HG03457 (cell line): Measurements from ENCODE around the gene CPNE1.

Source experiments
- ATAC-seq: cut with Tn5 transposase; IDR thresholded peaks from one replicate; pipeline ENCODE4 v1.9.1; 2021; ENCODE audit warnings: moderate number of reproducible peaks; ENCODE audit not compliant: unreplicated experiment

Gene CPNE1

DNA sequence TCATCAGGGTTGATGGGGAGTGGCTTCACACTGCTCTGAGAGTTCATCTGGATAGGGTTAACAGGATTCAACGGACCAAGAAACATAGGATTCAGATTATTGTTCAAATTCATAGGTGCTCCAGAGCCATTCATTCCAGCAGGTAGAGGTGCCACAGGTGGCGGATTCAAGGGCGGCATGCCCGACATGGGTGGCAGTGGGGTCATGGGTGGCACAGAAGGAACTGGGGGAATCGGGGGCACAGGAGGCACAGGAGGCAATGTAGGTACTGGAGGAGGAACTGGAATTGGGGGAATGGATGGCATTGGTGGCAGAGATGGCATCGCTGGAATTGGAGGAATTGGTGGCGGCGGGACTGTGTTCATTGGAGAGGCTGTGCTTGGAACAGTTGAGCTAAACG, 10.3 kb downstream of the CPNE1 start:
- no peak for ATAC-seq

- no peak for ATAC-seq
These were observed 10.8 kb downstream of the CPNE1 start for GRCh38 chr20:35653893-35654292.

- no peak for ATAC-seq
These were observed 11.3 kb downstream of the CPNE1 start for GRCh38 chr20:35653430-35653734.

- ATAC-seq: no peak
These were observed 11.9 kb downstream of the CPNE1 start for GRCh38 chr20:35652641-35653429.

DNA sequence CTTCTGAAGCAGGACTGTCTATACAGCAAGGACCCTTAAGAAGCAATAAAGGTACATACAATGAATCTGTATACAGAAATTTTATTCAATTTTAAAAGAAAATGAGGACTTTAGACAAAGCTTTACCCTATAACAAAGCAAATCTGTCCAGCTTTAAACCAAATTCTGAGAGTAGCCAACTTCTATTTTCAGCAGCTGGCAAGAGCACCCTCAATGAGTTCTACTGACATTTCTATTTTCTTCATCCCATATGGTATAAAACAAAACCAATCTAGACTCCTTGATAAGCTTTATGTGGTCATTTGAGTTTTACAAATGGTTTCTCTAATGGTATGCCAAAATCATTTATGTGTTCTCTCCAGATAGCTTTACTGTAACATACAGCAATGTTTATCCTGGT, 12.7 kb downstream of the CPNE1 start:
- ATAC-seq: no peak

DNA sequence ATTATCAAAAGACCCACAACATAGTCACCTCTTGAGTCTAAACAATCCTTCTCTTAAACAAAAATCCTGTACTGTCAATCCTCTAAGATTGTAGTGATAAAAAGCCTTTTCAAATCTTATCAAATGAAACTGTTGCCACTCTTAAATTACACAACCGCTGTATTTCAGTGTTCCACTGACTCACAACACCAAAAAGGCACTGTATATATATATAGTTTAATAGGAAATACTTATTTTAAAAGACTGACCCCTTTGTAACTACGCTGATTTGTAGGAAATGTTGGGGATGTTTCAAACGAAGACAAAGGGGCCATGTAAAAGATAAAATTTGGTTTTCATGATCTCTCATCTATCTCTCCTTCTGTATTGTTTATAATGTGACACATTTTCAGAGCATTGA, 14.1 kb downstream of the CPNE1 start:
- ATAC-seq: no peak

GRCh38 chr20:35648836-35649235, 15.9 kb downstream of the CPNE1 start:
- ATAC-seq: no peak

DNA sequence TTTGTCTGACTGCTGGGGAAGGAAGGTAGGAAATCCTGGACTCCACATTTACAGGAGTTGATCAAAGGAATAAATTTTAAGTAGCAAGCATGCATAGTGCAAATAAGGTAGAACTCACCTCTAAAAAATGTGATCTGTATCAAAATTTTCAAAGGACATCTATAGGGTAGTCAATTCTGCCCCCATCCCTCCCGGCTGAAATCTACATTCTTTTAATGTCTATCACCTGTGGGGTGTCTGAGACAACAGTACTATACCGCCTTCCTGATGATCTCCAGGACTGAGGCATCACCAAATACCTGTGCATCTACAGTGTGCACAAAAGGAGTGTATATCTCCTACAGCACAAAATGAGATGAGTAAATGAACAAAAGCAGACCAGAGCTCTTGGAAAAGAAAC, 19.9 kb downstream of the CPNE1 start:
- ATAC-seq: no peak

DNA sequence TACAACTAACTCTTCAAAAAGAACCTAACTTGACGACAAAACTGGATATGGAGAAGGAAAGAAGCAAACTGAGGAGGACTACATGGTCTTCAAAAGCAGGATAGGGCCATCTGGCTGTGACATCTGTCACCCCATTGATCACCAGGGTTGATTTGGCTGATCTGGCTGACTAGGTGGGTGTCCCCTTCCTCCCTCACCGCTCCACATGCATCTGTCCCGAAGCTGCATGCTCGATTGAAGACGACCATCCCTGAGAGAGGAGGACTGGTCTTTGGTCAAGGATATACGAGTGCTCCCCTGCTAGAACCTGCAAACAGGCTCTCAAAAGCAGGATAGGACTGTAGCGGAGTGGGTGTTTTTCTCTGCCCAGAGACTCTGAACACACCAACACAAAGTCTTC, 21.7 kb downstream of the CPNE1 start:
- no peak for ATAC-seq

DNA sequence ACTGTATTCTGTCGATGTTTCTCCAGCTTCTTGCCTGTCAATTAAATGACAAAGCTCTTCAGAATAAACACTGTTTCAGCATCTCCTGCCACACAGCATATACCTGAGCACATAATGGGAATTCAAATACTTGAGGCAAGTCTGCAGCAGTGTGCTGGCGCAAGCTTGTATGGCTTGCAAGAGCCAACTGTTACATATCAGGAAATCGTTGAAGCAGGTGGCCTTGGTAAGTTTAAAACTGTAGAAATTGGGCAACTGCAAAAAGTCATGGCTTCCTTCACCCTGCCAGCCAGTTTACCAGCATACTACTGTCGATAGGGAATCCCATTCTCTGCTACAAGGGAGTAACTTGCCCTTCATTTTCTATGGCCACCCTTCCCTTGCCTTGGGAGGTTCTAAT, 23.0 kb downstream of the CPNE1 start:
- no peak for ATAC-seq

DNA sequence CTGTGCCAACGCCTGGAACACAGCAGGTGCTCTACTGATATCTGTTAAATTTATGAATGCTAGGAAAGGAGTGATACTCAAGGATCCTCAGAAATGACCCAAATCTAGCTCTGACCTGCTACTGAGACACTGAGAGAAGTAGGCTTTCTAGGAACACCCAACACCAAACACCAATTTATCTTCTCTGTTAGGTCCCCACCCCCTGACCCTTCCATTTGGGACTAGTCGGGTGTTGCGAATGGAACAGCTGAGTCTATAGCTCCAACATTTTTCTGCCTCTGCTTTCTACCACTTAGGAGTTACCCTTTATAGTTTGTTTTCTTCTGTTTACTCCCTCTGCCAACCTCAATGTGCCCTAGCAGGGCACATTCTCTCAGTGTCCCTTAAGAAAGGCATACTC, 24.0 kb downstream of the CPNE1 start:
- ATAC-seq: no peak

- no peak for ATAC-seq
These were observed 25.9 kb downstream of the CPNE1 start for GRCh38 chr20:35638751-35639150.

DNA sequence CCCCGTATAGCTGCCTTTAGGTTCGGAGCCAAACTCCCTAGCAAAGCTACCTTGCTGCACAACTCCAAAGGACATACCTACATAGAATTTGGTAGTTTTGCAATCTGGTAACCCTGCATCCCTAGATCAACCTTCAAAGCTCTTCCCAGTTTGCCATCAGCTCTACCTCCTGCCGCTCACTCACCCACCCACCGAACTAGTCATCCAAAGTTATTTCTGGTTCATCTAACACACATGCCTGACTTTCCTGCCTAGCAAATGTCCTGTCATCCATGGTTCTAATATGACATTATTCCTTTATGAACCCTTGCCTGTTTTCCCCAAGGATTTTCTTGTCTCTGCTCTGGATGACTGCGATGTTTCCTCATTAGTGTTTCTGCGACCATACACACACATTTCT, 27.4 kb downstream of the CPNE1 start:
- ATAC-seq: no peak

DNA sequence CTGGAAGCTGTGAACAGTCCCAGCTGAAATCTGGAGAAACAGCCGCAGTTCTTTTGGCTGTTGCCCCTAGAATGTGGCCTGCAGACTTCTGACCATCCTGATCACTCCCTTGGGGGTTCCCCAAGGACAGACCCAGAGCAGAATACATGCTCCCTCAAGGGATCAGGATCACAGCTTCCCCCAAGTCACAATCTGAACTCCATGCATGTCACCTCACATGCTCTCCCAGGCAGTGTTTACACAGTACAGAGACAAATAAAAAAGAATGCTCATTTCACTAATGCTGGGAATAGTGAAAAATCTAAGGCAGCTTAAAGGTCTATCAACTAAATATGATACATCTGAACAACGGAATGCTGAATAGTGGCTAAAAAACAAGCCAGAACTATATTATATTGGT, 28.6 kb downstream of the CPNE1 start:
- ATAC-seq: no peak

DNA sequence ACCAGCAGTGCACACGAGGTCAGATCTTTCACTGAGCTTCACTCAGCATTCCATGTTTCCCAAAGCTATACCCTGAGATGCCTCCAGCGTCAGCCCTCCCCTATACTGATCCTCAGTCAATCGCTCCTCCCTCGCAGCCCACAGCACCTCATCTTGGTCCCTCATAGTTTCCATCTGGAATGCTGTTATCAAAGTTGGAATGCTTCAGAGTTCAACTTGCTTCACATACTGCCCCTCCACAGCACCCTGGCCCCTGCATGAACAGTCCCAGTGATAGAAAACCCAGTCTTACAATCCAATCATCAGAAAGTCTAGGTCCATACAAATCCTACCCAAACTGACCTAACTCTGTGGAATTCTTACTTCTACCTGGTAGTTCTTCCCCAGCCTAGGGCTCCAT, 29.0 kb downstream of the CPNE1 start:
- ATAC-seq: no peak

DNA sequence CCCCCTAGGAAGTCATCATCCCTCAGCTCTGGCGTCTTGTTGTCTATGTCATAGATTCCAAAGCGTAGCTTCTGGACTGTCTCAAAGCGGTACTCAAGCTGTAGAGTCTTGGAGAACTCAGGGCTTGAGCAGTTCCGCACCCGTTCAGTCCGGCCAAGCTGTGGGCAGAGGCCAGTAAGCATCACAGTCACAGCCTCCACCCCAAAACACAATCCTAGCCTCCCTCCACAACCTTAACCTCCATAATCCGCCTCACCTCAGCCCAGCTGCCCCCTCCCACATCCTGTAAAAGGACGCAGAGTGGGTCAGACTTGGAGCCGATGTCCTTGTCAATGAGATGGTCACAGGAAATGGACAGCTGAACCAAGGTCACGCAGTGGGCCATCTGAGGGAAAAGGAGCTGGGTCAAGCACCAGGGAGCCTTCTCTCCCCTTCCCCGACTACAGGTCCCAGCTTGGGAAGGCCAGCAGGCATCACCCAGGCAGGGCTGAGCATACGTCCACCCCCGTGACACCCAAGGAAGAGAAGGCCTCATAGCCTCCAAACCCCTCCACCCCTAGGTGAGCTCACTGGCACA, 32.1 kb downstream of the CPNE1 start:
- no peak for ATAC-seq

DNA sequence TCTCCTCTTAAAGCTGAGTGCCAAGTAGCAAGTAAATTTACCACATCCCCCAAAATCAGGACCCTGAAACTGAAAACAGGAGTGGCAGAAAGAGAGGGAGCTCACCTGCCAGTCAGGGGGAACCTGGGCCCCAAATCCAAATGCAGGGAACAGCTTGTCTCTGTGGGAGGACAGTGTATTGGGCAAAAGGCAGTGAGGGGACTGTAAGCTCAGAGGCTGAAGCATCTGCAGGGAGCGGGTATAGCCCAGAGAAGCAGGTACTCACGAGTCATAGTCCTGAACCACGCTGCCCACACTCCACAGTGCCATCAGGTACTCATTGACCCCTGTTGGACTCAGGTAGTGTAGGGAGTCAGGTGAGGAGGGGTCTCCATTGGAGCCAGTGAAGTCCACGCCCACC, 34.1 kb downstream of the CPNE1 start:
- ATAC-seq: no peak

DNA sequence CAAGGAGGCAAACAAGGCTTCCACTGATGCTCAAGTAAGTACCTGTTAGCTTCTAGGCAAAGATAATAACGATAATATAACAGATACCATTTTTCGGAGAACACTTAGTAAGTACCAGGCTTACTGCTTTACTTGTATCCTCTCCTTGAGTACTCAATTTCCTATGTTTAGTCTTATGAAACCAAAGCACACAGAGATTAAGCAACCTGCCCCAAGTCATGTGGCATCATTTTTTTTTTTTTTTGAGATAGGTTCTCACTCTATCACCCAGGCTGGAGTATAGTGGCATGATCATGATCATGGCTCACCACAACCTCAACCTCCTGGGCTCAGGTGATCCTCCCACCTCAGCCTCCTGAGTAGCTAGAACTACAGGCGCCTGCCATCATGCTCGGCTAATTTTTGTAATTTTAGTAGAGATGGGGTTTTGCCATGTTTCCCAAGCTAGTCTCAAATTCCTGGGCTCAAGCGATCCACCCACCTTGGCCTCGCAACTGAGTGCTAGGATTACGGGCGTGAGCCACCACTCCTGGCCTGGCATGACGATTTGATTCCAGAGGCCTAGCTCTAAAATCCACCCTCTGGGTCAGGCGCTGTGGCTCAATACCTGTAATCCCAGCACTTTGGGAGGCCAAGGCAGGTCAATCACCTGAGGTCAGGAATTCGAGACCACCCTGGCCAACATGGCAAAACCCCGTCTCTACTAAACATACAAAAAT, 35.1 kb downstream of the CPNE1 start:
- no peak for ATAC-seq

- no peak for ATAC-seq
These were observed 37.6 kb downstream of the CPNE1 start for GRCh38 chr20:35627121-35627520.

DNA sequence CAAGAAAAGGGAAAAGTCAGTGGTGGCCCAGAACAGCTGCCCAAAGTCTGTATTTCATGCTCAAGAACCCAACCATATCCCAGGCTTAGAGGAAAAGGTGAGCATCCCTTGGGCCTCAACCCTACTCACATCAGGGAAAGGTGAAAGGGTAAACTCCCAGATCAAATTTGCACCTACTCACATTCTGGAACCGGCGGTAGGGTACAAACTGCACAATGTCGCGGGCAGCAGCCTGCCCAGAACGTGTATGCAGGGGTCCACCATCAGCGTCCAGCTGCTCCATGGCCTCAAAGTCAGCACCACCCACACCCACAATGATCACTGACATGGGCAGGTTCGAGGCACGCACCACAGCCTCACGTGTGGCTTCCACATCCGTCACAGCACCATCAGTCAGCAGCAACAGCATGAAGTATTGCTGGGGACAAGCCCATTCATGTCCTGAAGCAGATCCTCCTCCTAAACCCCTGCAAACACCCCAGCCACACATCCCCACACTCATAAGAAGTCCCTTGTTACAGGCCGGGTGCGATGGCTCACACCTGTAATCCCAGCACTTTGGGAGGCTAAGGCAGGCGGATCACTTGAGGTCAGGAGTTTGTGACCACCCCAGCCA, 38.2 kb downstream of the CPNE1 start:
- no peak for ATAC-seq

DNA sequence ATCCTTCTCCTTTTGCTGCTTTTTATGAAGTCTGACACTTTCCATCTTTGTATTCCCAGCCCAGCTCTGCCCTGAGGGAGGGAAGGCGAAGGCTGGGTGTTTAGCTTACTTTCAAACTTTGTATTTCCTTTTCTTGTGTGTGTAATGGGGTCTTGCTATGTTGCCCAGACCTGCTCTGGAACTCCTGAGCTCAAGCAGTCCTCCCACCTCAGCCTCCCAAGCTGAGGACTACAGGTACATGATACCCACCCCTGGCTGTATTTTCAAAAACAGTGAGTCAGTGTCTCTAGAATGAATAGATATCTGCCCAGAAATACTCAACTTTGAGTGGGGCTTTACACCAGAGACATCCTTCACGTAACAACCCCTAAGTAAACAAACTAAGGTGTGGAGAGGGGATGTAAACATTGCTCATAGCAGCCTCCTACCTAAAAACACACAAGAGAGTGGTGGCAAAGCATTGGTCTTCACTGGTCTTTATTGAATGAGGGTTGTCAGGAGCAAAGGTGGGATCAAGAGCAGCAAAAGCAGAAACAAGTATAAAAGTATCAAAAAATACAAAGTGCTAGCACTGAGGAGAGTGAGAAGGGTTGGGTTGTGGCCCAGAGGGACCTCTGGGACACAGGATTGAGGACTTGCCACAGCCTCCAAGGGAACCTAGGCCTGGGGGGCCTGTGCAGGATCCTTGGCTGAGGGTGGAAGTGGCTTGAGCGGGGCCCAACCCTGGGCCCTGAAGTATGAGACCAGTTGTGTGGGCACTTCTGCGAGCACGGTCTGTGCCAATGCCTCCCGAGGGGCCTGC, 38.9 kb downstream of the CPNE1 start:
- no peak for ATAC-seq
